ENCODE results near the gene EIF4ENIF1. TPM values are rescaled to one million over a fixed set of nuclear protein-coding genes. Genes with fewer than 3 reads are reported as not detected.

EIF4ENIF1 gene
- total and polyA plus RNA-seq, 2 donors (not counting 3 experiments of a cell fraction or from before 2014, with no cell fraction given) = 22.8 to 38.7 TPM

GRCh38 chr22:31446767-31447166 is 42.9 kb downstream of the EIF4ENIF1 start:
- FAIRE-seq (no peak), DNase-seq (ENCODE audit: low read depth, low spot score) (no peak)
- intact Hi-C loops (cut with micrococcal nuclease) (no loop called here), dilution Hi-C loops (cut with MboI; ENCODE audit: extremely low pct_ligation_motif_present, low sequenced_read_pairs) (no loop called here)
- Histone ChIP-seq H3K4me3 (replicated peaks in 1 of 3; ENCODE audit: insufficient read depth in 1 of 3, low read depth in 1 of 3, low read length in 3 of 3) (no peak overlapping the region), H4K20me1 (replicated peaks; ENCODE audit: control insufficient read depth, extremely low read depth, insufficient read depth, low read length) (no peaks in the 10 kb centered on the region), H3K79me2 (ENCODE audit: control insufficient read depth, insufficient read depth, low read length) (no peaks in the 10 kb centered on the region), H3K36me3 (ENCODE audit: control insufficient read depth in 2 of 2, extremely low read depth in 1 of 2, insufficient read depth in 2 of 2, low read length in 2 of 2) (peaks cover 11 to 21% of the 10 kb centered on the region in 2 experiments), H2AFZ (ENCODE audit: low read depth, low read length) (no peak overlapping the region), H3K9ac (replicated peaks; ENCODE audit: extremely low read depth, insufficient read depth, low read length) (no peak overlapping the region), H3K9me3 (replicated peaks; ENCODE audit: control insufficient read depth, insufficient read depth, low read length) (no peaks in the 10 kb centered on the region), H3K4me2 (ENCODE audit: insufficient read depth, low read length) (no peak overlapping the region), H3K27ac (ENCODE audit: insufficient read depth, low read depth, low read length) (no peak overlapping the region), H3K9me1 (replicated peaks; ENCODE audit: control insufficient read depth, extremely low read depth, insufficient read depth, low read length) (no peaks in the 10 kb centered on the region), H3K4me1 (ENCODE audit: control insufficient read depth, extremely low read depth, insufficient read depth, low read length) (no peaks in the 10 kb centered on the region), H3K27me3 (ENCODE audit: control insufficient read depth in 2 of 2, insufficient read depth in 2 of 2, low read length in 2 of 2) (no peaks in the 10 kb centered on the region)
- CTCF ChIA-PET = interaction anchor here (1.1 kb wide), 1 partner anchor 110 kb away, joined by 3 read pairs; no protein-coding TSS in a partner anchor
- TF ChIP-seq POLR2A (IDR thresholded peaks at IDR 0.05; ENCODE audit: low read depth, low read length) = no peak
- TF ChIP-seq FOS (IDR thresholded peaks at IDR 0.05; ENCODE audit: borderline replicate concordance, insufficient read depth, low read length) = no peak
- POLR2A ChIA-PET = no interaction called here
- no TSS peak for BruUV-seq (replicated peaks)

- Histone ChIP-seq H3K9ac (replicated peaks; ENCODE audit: extremely low read depth, insufficient read depth, low read length) (no peak overlapping the region), H2AFZ (ENCODE audit: low read depth, low read length) (no peak overlapping the region), H3K4me1 (ENCODE audit: control insufficient read depth, extremely low read depth, insufficient read depth, low read length) (no peaks in the 10 kb centered on the region), H3K9me3 (replicated peaks; ENCODE audit: control insufficient read depth, insufficient read depth, low read length) (no peaks in the 10 kb centered on the region), H3K4me2 (ENCODE audit: insufficient read depth, low read length) (no peak overlapping the region), H3K27ac (ENCODE audit: insufficient read depth, low read depth, low read length) (no peak overlapping the region), H3K9me1 (replicated peaks; ENCODE audit: control insufficient read depth, extremely low read depth, insufficient read depth, low read length) (no peaks in the 10 kb centered on the region), H3K79me2 (ENCODE audit: control insufficient read depth, insufficient read depth, low read length) (no peaks in the 10 kb centered on the region), H3K27me3 (ENCODE audit: control insufficient read depth in 2 of 2, insufficient read depth in 2 of 2, low read length in 2 of 2) (no peaks in the 10 kb centered on the region), H3K36me3 (ENCODE audit: control insufficient read depth in 2 of 2, extremely low read depth in 1 of 2, insufficient read depth in 2 of 2, low read length in 2 of 2) (peaks cover 11 to 25% of the 10 kb centered on the region in 2 experiments), H4K20me1 (replicated peaks; ENCODE audit: control insufficient read depth, extremely low read depth, insufficient read depth, low read length) (no peaks in the 10 kb centered on the region), H3K4me3 (replicated peaks in 1 of 3; ENCODE audit: insufficient read depth in 1 of 3, low read depth in 1 of 3, low read length in 3 of 3) (no peak overlapping the region)
- intact Hi-C loops (cut with micrococcal nuclease) = no loop called here
- dilution Hi-C loops (cut with MboI; ENCODE audit: extremely low pct_ligation_motif_present, low sequenced_read_pairs) = no loop called here
- DNase-seq (ENCODE audit: low read depth, low spot score) (no peak), FAIRE-seq (no peak)
- CTCF ChIA-PET = interaction anchor here (1.1 kb wide), 1 partner anchor 111 kb away, joined by 3 read pairs; no protein-coding TSS in a partner anchor
- POLR2A ChIA-PET = no interaction called here
- TF ChIP-seq POLR2A (IDR thresholded peaks at IDR 0.05; ENCODE audit: low read depth, low read length) (no peak), MYC (IDR thresholded peaks at IDR 0.05; ENCODE audit: low read depth, low read length) (no peak), CTCF (IDR thresholded peaks at IDR 0.05; ENCODE audit: extremely low read depth in 1 of 2, insufficient read depth in 1 of 2, low read depth in 1 of 2, low read length in 2 of 2) (no peak), EZH2 (IDR thresholded peaks at IDR 0.05; ENCODE audit: borderline replicate concordance, low read depth, low read length, severe bottlenecking) (no peak), GATA2 (IDR thresholded peaks at IDR 0.05; ENCODE audit: insufficient read depth, insufficient read length, low read depth, low read length) (no peak), JUN (IDR thresholded peaks at IDR 0.05; ENCODE audit: borderline replicate concordance, insufficient read depth, insufficient read length, low read depth) (no peak), MAX (IDR thresholded peaks at IDR 0.05; ENCODE audit: insufficient read depth, insufficient read length) (no peak), POLR2AphosphoS5 (IDR thresholded peaks at IDR 0.05; ENCODE audit: insufficient read depth, low read depth, low read length) (no peak), FOS (IDR thresholded peaks at IDR 0.05; ENCODE audit: borderline replicate concordance, insufficient read depth, low read length) (no peak)
- BruUV-seq (replicated peaks) = no TSS peak
Measured at GRCh38 chr22:31446208-31446607, 43.4 kb downstream of the EIF4ENIF1 start.
